ENCODE measurements around the gene FAM78B.

The FAM78B gene

DNA sequence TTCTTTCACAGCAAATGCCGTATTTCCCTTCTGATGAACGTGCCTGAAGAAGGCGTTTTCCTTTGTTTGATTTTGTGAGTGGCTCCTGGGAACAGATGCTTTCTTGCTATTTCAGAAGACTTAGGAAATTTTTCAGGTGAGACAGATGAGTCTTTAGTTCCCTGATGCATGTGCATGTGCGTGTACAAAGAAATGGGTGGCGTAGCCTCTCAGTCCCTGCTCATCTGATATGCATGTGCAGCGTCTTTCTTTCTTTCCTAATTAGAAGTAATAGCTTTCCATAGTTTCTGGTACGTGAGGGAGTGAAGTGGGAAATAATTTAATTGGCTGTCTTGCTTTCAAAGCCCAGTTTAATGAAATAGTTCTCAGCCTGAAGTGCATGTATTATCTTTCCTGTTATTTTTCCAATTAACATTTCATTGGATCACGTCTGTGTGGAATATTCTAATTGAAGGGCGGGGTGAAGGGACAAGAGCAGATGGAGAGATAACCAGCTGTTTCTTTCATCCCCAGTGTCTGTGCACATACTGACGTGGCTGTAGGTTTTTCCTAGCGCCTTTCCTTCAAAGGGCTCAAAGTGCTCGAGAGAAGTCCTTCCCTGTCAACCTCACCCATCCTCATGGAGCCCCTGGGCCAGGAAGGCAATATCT, 104.3 kb downstream of the FAM78B start:
- no peak for DNase-seq

DNA sequence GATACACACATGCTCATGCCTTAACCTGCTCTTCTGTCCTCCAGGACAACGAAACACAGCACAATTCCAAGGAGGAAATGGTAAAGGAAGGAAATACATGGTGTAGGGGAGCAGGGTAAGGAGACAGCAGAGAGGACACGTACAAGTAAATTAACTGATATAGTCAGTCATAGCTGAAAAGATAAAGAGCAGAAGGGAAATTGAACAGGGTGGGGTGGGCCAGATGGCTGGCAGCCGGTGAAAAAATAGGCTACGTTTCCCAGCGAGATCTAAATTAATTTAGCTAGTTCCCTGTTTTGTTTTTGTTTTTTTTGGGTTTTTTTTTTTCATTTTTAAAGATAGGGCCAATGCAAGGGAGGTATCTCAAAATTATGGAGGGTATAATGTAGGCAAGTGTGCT, 109.2 kb downstream of the FAM78B start:
- DNase-seq = no peak

DNA sequence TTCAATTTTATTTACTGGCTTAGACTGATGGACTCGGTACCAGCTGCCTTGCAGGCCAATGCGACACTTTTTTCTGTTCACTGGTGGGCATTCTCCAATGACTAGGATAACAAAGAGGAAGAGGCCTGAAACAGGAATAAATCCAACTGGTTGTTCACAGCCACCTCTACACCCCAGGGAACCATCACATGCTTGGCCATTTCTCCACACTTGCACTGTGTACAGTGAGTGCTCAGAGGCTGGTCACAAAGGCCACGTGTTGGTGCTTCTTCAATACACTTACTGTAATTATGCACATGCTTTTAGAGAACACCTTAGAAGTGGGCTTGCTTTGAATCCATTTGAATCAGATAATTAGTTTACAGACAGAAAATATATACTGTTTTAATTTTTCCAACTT, 113.4 kb downstream of the FAM78B start:
- no peak for DNase-seq

DNA sequence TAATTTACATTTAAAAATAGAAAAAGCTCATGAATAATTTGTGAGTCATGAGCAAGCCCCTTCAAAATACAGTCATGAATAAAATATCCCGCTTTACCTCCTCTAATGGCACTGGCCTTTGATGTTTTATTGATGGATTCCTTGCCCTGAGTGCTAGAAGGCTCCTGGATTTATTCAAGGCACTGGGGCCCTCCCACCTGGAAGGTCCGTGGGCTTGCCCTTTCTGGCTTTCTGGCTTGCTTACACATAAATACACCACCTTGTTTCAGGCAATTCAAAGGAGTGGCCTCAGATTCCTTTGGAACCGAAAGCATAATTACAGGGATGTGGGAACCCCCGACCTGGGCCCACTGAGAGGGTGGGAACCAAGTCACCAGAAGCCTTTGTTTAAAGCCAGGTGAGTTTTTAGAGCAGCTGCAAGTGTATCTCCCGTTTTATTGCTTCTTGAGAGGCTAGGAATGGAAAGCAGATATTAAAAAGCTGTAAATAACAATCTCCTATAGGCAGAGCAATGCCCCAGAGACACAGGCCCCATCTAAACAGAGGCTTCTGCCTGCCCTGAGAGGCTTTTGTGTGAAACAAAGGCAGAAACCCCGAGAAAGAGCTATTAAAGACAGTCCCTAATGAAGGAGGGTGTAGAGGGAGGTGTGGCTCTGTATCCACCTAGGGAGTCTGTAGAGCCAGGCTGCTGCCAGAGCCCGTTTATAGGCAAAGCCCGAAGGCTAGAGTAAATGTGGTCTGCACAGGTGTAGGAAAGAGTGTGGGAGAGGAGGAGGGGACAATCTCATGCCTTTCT, 126.4 kb downstream of the FAM78B start:
- DNase-seq = no peak

DNA sequence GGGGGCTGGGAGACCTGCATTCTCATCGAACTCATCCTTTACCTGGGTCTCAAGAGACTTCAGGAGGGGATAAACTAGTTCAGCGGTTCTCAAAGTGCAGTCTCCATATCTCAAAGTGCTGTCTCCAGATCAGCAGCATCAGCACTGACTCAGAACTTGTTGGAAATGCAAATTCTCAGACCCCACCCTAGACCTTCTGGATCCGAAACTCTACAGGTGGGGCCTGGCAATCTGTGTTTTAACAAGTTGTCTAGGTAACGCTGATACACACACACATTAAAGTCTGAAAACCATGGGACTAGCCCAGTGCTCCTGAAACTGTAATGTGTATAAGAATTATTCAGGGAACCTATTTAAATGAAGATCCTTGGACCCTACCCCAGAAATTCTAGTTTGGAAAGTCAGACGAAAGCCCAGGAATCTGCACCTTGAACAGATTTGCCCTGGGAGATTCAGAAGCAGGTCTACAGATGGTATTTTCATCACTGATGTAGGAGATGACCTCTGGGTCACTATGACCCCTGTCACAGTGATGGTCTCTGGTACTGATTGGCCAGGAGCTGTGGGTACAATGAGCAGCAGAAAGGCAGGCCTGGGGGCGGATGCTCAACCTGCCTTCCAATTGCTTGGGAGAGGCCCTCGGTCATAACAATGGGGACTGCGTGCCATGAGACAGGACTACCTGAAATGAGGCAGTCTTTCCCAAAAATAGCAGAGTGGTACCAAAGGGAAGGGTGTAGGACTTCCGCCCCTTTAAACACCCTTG, 127.2 kb downstream of the FAM78B start:
- no peak for DNase-seq

DNA sequence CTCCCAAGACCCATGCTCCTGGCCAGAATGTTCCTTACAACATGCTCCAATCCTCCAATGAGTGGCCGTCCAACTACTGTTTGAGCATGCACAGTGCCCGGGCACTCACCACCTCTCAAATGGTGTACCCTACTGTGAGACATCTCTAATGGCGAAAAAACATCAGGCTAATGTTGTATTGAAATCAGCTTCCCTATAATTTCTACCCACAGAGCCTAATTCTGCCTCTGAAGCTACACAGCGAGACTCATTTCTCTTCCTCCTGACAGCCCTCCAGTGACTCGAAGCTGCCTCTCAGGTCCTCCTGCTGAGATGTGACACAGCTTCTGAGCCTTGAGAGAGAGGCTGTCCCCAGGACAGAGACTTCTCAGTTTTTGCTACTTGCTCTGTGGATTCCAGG, 130.7 kb downstream of the FAM78B start:
- no peak for DNase-seq

DNA sequence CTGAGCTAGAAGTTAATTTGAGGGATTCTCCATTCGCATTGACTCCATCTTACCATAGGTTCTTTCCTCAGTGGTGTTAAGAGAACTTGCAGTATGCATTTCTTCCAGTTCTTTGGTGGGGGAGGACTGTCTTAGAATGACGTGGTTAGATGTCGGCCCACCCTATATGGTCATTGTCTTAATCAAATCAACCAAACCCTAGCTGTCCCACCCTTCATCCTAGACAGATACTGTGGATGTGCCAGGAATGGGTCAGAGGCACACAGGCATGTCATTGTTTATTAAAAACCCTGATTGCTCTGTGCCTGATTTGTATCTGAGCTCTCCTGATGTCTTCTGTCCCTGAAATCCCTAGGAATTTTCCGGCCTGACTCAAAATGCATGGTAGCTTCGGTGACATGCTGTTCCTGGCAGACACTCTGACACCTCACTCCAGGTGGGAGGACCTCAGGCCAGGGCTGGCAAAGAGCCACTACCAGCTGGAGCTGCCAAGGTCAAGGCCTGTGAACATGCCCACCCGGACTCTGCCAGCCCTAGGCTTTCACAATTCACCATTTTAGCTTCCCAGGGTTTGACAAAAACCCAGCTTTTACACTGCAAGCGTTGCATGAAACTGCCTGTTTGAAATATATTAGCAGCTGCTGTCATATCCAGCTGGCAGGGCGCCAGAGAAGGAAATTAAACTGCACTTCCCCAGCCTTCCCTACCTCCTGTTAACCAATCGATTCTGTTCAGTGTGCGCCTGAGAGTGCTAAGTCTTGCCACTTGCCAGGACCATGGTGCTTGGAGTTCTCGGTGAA, 134.0 kb downstream of the FAM78B start:
- DNase-seq = no peak

DNA sequence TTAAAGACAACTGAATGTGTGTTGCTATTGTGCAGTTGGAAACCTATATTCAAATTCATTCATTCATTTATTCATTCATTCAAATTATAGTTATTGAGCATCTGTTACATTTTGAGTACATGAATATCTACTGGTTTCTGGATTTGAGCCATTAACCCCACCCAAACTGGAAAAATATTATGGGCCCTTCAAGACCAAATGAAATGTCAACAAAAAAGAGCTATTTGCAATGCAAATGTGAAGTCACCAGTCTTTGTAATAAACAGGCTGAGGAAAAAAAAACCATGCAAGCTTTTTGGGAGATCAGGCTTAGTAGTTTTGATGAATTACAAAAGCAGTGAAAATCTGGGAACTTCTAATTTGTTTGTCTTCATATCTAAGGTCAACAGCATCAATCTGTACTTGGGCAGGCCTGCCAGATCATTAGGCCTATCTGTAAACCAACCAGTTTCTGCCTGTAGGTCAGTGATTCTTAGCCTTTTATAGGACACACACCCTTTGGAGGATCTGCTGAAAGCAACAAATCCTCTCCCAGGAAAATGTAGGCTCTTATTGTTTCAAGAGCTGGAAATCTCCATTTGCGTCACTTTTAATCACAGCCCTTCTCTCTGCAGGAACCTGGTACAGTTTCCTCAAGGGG, 134.7 kb downstream of the FAM78B start:
- no peak for DNase-seq

DNA sequence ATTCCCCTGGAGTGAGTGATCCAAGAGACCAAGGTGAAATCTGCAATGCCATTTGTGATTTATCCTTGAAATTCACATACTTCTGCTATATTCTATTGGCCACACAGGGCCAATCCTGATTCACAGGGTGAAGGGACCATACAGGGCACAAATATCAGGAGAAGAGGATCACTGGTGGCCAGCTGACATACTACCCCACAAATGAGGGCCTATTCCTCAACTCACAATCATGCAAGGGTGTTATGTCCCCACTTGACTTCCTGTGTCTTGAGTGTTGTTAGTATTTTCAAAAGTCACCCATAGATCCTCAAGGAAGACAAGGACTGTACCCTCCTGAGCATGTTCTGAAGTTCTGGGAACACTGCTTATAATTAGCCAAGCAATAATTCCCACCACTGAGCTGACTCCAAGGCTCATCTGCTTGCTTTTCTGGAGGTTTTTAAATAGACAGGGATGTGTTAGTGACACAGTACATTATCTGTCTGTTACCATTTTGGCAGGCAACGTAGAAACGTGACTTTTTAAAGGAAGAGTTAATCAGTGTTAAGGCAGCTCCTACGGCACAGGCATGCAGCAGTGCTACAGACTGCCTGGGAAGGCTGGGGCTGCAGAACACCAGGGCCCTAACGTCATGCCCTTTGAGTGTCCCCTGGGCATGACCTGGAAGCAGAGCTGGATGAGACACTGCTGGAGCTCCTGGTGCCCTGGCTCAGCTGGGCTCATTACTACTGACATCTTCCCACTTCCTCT, 137.4 kb downstream of the FAM78B start:
- DNase-seq = no peak

DNA sequence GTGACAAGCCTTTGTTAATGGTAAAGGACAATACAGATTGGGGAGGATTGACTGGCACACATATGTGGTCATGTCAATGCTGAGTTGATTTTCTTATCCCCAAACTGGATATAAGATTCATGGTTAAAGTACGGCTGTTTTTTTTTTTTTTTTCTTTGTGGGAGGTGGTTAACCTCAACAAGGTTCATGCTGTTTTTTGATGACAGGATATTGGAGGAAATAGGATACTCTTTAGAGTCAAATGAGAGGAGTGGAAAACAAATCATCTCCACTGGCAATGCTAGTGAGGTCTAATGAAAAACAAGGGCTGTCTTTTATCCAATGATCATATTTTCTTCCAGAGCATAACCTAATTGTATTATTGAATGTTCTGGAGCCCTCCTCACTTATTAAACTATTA, 140.2 kb downstream of the FAM78B start:
- DNase-seq = no peak

DNA sequence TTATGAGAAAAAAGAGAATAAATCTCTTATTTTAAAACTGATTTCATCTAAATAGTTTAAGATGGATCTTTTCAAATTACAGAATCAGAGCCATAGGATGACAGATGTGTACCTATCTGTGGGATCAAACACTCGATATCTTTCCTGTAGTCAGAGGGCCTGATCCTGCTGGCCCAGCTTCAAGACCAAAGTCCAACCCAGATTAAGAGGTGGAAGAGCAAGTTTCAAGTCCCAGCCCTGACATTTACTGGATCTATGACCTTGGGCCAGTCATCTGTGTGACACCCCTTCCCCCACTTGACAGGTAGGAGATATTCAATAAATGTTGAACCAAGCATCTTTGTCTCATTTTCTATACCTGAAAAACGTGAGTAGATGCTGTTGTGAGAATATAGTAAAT, 140.7 kb downstream of the FAM78B start:
- DNase-seq = no peak

DNA sequence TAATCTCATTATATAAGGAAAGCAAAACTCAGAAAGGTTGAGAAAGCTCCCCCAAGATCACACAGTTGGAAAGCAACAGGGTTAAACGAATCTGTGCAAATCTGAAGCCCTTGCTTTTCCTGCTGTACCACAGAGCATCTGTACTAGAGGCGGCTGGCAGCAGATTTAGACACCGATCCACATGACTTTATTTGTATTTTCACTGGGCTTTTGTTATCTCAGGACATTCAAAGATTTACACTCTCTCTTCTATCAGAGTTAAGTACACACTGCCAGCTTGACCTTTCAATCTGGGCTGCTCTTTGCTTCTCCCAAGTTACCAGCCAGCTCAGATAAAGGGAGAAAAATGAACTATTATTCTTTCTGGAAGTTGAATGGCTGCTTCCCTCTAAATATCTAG, 146.6 kb downstream of the FAM78B start:
- no peak for DNase-seq
